ENCODE results near the gene CCDC92.

DNA sequence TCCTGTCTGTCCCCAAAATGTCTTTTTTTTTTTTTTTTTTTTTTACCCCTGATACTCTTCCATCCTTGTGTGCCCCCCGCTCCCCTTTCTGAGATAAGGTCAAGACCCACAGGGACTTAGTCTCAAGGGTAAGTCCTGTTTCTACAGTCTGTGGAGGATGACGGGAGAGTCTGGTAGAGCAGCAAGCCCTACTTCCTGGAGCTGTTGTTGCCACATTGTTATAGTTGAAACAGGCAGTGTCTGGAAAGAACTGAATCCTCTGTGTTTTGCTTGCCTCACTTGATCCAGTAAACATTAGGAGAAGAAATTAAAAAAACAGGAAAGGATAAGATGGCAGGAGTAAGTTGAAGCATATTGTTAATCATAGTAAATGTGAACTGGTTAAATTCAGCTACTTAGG lies 45.9 kb upstream of the CCDC92 start:
- TF ChIP-seq ASH2L (IDR thresholded peaks at IDR 0.05; ENCODE audit: insufficient read length, low read depth, low read length) (no peak), KAT7 (CRISPR knock-in tag; IDR thresholded peaks at IDR 0.05; ENCODE audit: borderline replicate concordance) (no peak), ZNF891 (CRISPR knock-in tag; IDR thresholded peaks at IDR 0.05) (no peak), POLR2AphosphoS5 (IDR thresholded peaks at IDR 0.05; ENCODE audit: low read depth, low read length) (no peak), ZNF24 (IDR thresholded peaks at IDR 0.05) (no peak), ATRX (CRISPR knock-in tag; IDR thresholded peaks at IDR 0.05; ENCODE audit: borderline replicate concordance) (no peak), MAFF (IDR thresholded peaks at IDR 0.05; ENCODE audit: low read depth, low read length) (no peak), NFE2L1 (CRISPR knock-in tag; IDR thresholded peaks at IDR 0.05; ENCODE audit: borderline replicate concordance) (no peak)

Data from HepG2 (cell line).